Measurements from ENCODE around the gene DDX31.

Gene DDX31

DNA sequence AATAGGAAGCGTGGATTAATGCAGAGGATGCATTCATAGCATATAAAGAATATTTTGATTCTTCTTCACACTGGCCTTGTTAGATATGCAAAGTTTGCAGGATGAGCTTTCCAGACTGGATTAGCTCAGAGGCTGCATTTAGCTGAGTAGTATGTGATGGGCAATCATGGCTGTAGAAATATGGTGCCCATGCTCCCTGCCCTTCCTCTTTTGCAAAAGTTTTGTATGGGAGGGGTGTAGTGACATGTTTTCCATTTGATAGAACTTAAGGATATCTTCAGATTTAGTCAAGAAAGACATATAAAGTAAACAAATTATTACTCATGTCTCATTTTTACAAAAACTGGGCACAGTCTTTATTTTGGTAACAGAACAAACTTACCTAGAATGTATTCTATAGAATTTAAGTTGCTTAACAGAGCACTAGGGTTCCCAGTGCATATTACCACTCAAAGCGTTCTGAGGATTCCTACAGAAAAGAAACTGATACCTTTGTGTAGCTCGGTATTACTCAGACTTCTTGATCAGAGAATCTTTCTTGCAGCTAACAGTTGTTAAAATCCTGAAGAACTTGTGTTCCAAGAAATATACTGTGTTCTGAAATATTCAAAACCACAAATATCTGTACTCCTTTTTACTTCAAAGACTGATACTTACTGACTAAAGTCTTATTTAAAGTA lies 10.3 kb upstream of the DDX31 start:
- in situ Hi-C loops (cut with MboI; ENCODE audit: low sequenced_read_pairs, unreplicated experiment), result no loop called here
- TF ChIP-seq, protein P1, sequence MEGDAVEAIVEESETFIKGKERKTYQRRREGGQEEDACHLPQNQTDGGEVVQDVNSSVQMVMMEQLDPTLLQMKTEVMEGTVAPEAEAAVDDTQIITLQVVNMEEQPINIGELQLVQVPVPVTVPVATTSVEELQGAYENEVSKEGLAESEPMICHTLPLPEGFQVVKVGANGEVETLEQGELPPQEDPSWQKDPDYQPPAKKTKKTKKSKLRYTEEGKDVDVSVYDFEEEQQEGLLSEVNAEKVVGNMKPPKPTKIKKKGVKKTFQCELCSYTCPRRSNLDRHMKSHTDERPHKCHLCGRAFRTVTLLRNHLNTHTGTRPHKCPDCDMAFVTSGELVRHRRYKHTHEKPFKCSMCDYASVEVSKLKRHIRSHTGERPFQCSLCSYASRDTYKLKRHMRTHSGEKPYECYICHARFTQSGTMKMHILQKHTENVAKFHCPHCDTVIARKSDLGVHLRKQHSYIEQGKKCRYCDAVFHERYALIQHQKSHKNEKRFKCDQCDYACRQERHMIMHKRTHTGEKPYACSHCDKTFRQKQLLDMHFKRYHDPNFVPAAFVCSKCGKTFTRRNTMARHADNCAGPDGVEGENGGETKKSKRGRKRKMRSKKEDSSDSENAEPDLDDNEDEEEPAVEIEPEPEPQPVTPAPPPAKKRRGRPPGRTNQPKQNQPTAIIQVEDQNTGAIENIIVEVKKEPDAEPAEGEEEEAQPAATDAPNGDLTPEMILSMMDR (IDR thresholded peaks at IDR 0.05; ENCODE audit: borderline replicate concordance, control extremely low read depth, extremely low read depth, insufficient read depth, missing control alignments), result no peak

DNA sequence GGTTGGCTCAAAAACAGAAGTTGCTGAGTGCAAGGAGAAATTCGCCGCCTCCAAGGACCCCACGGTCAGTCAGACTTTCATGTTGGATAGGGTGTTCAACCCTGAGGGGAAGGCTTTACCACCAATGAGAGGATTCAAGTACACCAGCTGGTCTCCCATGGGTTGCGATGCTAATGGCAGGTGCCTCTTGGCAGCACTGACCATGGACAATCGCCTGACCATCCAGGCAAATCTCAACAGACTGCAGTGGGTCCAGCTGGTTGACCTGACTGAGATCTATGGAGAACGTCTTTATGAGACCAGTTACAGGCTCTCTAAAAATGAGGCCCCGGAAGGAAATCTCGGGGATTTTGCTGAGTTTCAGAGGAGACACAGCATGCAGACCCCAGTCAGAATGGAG lies 8.2 kb upstream of the DDX31 start:
- TF ChIP-seq, protein P1 (IDR thresholded peaks at IDR 0.05; ENCODE audit: borderline replicate concordance, control extremely low read depth, extremely low read depth, insufficient read depth, missing control alignments), result no peak
- no peak for DNase-seq (ENCODE audit: low spot score)
- in situ Hi-C loops (cut with MboI; ENCODE audit: low sequenced_read_pairs, unreplicated experiment), result no loop called here

More for the DNA sequence above, 10.3 kb upstream of the DDX31 start:
- no peak for DNase-seq (ENCODE audit: low spot score)

DNA sequence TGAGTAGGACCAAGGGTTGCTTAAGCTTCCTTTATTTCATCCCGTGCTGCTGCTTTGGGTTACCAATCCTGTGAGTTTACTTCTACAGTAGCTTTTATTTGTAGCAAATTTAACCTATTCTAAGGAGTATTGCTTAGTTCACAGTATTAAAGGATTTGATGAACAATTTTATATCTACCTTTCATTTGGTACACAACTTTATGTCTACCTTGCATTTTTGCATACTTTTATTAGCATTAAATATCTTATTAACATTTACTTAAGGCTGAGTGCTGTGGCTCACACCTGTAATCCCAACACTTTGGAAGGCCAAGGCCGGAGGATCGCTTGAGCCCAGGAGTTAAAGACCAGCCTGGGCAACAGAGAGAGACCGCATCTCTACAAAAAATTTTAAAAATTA lies 4.7 kb upstream of the DDX31 start:
- TF ChIP-seq, protein P1 (IDR thresholded peaks at IDR 0.05; ENCODE audit: borderline replicate concordance, control extremely low read depth, extremely low read depth, insufficient read depth, missing control alignments), result no peak
- in situ Hi-C loops (cut with MboI; ENCODE audit: low sequenced_read_pairs, unreplicated experiment), result no loop called here

DNA sequence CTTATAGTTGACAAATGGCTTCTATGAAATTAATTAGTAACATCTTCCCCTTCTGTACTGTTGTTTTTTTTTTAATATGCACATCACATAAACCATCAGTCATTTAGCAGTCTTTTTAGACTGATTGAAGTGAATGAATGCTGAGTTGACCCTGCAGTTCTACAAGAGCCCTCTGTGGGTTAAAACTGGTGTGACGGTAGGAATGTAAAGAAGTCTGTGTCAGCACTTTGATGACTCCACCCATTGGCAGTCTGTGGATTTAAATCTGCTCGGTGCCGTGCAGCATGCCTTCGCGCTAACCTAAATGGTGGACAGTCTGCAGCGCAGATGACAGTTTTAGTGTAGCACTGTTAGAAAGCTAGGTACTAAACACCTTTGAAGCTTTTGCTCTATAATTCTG lies 3.6 kb upstream of the DDX31 start:
- no peak for DNase-seq (ENCODE audit: low spot score)
- TF ChIP-seq, protein P1 (IDR thresholded peaks at IDR 0.05; ENCODE audit: borderline replicate concordance, control extremely low read depth, extremely low read depth, insufficient read depth, missing control alignments), result no peak
- in situ Hi-C loops (cut with MboI; ENCODE audit: low sequenced_read_pairs, unreplicated experiment), result no loop called here

More for the DNA sequence above, 4.7 kb upstream of the DDX31 start:
- no peak for DNase-seq (ENCODE audit: low spot score)

DNA sequence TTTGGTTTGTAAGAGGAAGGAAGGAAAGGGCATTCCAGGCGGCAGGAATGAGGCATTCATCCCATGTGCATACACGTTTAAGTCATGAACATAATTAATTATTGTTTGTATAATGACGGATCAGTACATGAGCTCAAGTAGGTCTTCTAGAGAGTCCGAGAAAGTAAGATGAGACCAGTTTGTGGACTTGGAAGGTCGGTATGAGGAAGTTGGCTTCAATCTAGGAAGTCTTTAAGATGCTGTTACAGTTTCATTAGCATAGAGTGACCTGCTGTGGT lies 2.6 kb upstream of the DDX31 start:
- in situ Hi-C loops (cut with MboI; ENCODE audit: low sequenced_read_pairs, unreplicated experiment), result no loop called here
- DNase-seq (ENCODE audit: low spot score), result no peak
- TF ChIP-seq, protein P1 (IDR thresholded peaks at IDR 0.05; ENCODE audit: borderline replicate concordance, control extremely low read depth, extremely low read depth, insufficient read depth, missing control alignments), result no peak

DNA sequence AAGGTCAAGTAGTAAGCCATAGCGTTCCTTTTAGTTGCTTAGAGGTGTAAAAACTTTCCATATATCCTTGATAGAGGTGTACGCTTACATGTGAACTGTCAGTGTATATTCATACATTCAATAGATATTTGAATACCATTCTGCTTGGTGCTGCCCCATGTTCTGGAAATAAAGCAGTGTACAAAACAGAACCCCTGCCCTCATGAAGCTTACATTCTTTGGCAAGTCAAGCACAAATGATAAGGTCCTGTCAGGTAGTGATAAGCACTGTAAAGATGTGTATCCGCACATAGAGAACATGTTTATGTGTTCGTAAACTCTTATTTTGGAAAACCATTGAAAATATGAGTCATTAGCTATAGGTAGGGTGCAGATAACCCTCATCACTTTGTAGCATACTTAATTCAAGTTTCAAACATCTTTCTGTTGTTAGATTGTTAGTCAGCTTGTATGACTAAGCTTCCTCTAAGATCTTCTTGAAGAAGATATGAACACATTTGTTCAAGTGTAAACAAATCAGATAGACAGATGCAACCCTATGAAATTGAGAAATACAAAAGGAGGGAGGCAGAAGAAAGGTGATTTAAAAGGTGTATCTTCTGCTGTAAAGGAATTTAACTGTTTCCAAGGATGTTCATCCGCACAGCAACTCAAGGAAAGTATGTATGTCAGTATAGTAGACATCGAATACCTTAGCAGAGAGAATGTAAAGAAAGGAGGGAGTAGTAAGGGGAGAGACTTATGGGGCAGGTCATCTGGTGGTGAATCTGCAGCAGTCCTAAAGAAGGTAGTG lies 2.0 kb upstream of the DDX31 start:
- TF ChIP-seq, protein P1 (IDR thresholded peaks at IDR 0.05; ENCODE audit: borderline replicate concordance, control extremely low read depth, extremely low read depth, insufficient read depth, missing control alignments), result no peak
- no peak for DNase-seq (ENCODE audit: low spot score)
- in situ Hi-C loops (cut with MboI; ENCODE audit: low sequenced_read_pairs, unreplicated experiment), result no loop called here
